Esophagus squamous epithelium (tissue), 5 donors: ENCODE data around the gene CAV3. TPM values are rescaled to one million over a fixed set of nuclear protein-coding genes. Genes with fewer than 3 reads are reported as not detected.

Source experiments
- DNase-seq: peaks from one replicate; lab custom pipeline; 2025; lab: John Stamatoyannopoulos, UW
- H3K27ac ChIP-seq, 4 donors: fragments of 200-600 bp; sonication (generic); one replicate each; pipeline ENCODE4 v1.5.1; 2016 to 2019; ENCODE audit warnings: mild to moderate bottlenecking in 1 of 4
- H3K27me3 ChIP-seq, 4 donors: fragments of 200-600 bp; sonication (generic); 1 replicate in 3 of 4; 2 replicates in 1 of 4; pipeline versions ENCODE4 v1.5.1 to v1.6.0; 2017 to 2021; ENCODE audit warnings: antibody characterized with exemption in 1 of 4
- H3K36me3 ChIP-seq, 3 donors: fragments of 200-600 bp; sonication (generic); one replicate each; pipeline ENCODE4 v1.5.1; 2016 to 2019
- H3K4me1 ChIP-seq, 3 donors: fragments of 200-600 bp; sonication (generic); one replicate each; pipeline ENCODE4 v1.5.1; 2017 to 2019
- H3K4me3 ChIP-seq, 4 donors: fragments of 200-600 bp; sonication (generic); 1 replicate in 3 of 4; 2 replicates in 1 of 4; pipeline ENCODE4 v1.5.1; 2016 to 2019; ENCODE audit warnings: mild to moderate bottlenecking in 2 of 4, moderate library complexity in 1 of 4
- H3K9me3 ChIP-seq, 3 donors: fragments of 200-600 bp; sonication (generic); one replicate each; pipeline ENCODE4 v1.5.1; 2016 to 2019
- POLR2A ChIP-seq, 4 donors: fragments of 450-650 bp; IDR thresholded peaks; one replicate each; pipeline ENCODE4 v1.6.1; 2017; ENCODE audit warnings: antibody characterized with exemption in 4 of 4, mild to moderate bottlenecking in 4 of 4, moderate library complexity in 3 of 4
- WGBS, 2 donors: methylation state at CpG; one replicate each; pipeline ENCODE4 v1.1.5; 2018; 5-methylcytosine and 5-hydroxymethylcytosine counted together
- intact Hi-C: fragments of 100-400 bp; cut with DNase I; formaldehyde crosslinking; loops from one replicate; pipeline ENCODE4 v1.15.0; 2022
- total RNA-seq, 4 donors: library from RNA; depleted of rRNA; stranded (reverse); fragments of >200 nt; gene quantifications; one replicate each; pipeline ENCODE4 v1.1.0, GENCODE V29; 2016
- TF ChIP-seq, protein P1 (sequence below), 6 experiments: fragments of 450-650 bp in 4 of 6; fragments of 200-600 bp in 2 of 6; sonication (generic) in 2 of 6; IDR thresholded peaks; one replicate each; pipeline ENCODE4 v1.5.1; 2016 to 2019; ENCODE audit warnings: antibody characterized with exemption in 6 of 6, mild to moderate bottlenecking in 4 of 6, moderate library complexity in 4 of 6
- donor health status: DM: yes; HTN: yes; CAD: no.

The CAV3 gene
- total RNA-seq, 4 donors from 2014 or later: not detected

DNA sequence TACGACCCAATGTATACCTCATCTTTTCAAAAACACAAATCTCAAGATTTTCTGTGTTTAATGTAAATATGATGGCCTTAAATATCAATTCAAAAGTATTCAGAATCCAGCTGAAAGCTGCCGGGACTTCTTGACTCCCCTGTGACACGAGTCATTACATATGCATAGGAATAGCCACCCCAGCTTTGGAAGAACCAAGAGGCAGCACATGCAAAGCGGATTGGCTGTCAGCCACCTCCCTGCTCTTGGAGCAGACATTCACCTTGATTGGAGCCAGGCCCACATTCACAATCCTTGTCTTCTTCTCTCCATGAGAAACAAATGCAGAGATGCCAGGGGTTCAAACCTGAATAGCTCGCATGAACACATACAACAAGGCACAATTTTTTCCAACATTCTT lies 10.8 kb upstream of the CAV3 start:
- intact Hi-C loops: no loop called here
- WGBS, 2 donors: 58 to 65% methylated on average over 5 of the region's 5 CpGs
- Histone ChIP-seq H3K27ac (no peak overlapping the region), H3K9me3 (no peaks in the 10 kb centered on the region), H3K27me3 (peaks cover 0 to 6% (median 0%) of the 10 kb centered on the region in 4 donors), H3K4me1 (no peaks in the 10 kb centered on the region), H3K36me3 (no peaks in the 10 kb centered on the region), H3K4me3 (no peak overlapping the region)
- no peak for TF ChIP-seq POLR2A (IDR thresholded peaks at IDR 0.05)
- TF ChIP-seq, protein P1, sequence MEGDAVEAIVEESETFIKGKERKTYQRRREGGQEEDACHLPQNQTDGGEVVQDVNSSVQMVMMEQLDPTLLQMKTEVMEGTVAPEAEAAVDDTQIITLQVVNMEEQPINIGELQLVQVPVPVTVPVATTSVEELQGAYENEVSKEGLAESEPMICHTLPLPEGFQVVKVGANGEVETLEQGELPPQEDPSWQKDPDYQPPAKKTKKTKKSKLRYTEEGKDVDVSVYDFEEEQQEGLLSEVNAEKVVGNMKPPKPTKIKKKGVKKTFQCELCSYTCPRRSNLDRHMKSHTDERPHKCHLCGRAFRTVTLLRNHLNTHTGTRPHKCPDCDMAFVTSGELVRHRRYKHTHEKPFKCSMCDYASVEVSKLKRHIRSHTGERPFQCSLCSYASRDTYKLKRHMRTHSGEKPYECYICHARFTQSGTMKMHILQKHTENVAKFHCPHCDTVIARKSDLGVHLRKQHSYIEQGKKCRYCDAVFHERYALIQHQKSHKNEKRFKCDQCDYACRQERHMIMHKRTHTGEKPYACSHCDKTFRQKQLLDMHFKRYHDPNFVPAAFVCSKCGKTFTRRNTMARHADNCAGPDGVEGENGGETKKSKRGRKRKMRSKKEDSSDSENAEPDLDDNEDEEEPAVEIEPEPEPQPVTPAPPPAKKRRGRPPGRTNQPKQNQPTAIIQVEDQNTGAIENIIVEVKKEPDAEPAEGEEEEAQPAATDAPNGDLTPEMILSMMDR (IDR thresholded peaks at IDR 0.05): no peak
- DNase-seq: no peak

DNA sequence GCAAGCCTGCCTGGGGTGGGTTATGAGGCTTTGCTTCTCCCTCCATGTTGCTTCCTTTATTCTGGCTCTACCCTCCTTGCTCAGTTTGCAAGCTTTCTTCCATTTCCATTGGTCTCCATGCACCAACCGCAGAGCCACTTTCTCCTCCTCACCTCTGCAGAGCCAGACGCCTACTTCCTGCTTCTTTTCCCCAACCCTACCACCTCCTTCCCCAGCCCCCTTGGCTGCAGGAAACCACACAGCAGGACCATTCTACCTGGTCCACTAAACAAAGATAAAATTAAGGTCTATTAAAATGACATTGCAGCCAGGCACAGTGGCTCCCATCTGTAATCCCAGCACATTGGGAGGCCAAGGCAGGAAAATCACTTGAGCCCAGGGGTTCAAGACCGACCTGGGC lies 10.0 kb upstream of the CAV3 start:
- no peak for DNase-seq
- Histone ChIP-seq H3K27me3 (peaks cover 0 to 6% (median 0%) of the 10 kb centered on the region in 4 donors), H3K4me1 (no peaks in the 10 kb centered on the region), H3K36me3 (no peaks in the 10 kb centered on the region), H3K9me3 (no peaks in the 10 kb centered on the region), H3K4me3 (no peak overlapping the region), H3K27ac (no peak overlapping the region)
- intact Hi-C loops: no loop called here
- no peak for TF ChIP-seq POLR2A (IDR thresholded peaks at IDR 0.05)
- 63 to 76% methylated on average over 2 to 3 of the region's 3 CpGs for WGBS, 2 donors

DNA sequence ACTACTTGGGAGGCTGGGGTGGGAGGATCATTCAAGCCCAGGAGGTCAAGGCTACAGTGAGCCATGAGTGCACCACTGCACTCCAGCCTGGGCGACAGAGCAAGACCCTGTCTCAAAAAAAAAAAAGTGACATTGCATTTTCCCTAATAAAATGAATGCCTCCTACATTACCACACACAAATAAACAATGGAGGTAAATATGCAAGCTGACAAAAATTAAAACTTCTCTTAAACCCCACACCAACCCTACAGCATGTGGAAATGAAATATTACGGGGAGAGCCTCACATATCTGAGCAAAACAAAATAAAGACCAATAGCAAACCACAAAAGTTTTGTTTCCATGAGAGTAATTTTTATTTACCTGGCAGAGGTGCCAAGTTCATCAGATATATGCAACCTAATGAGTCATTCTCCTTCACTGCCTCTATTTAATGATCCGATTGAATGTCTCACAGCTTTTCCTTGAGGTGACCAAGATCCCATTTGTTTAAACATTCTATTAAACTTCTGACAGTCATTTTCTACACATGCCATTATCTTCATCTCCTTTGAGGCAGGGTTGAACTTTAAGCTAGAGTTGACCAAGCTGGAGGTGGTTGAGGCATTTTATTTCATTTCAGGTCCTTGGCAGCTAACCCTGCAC lies 9.4 kb upstream of the CAV3 start:
- Histone ChIP-seq H3K36me3 (no peaks in the 10 kb centered on the region), H3K27ac (no peak overlapping the region), H3K4me1 (no peaks in the 10 kb centered on the region), H3K4me3 (no peak overlapping the region), H3K9me3 (no peaks in the 10 kb centered on the region), H3K27me3 (peaks cover 0 to 6% (median 0%) of the 10 kb centered on the region in 4 donors)
- intact Hi-C loops: no loop called here
- TF ChIP-seq, protein P1 (IDR thresholded peaks at IDR 0.05): no peak
- no peak for TF ChIP-seq POLR2A (IDR thresholded peaks at IDR 0.05)
- no peak for DNase-seq
- 68 to 73% methylated on average over 3 of the region's 3 CpGs for WGBS, 2 donors

GRCh38 chr3:8727605-8728512 lies 5.7 kb upstream of the CAV3 start:
- peaks cover 0 to 6% (median 0%) of the 10 kb centered on the region in 4 donors for H3K27me3 ChIP-seq
- no peaks in the 10 kb centered on the region for H3K4me1 ChIP-seq
- DNase-seq: no peak
- H3K36me3 ChIP-seq: no peaks in the 10 kb centered on the region
- H3K9me3 ChIP-seq: no peaks in the 10 kb centered on the region
- 70 to 76% methylated on average over 7 to 8 of the region's 9 CpGs for WGBS, 2 donors
- TF ChIP-seq, protein P1 (IDR thresholded peaks at IDR 0.05): no peak
- TF ChIP-seq POLR2A (IDR thresholded peaks at IDR 0.05): no peak
- H3K27ac ChIP-seq: no peak overlapping the region
- H3K4me3 ChIP-seq: no peak overlapping the region
- intact Hi-C loops: no loop called here

DNA sequence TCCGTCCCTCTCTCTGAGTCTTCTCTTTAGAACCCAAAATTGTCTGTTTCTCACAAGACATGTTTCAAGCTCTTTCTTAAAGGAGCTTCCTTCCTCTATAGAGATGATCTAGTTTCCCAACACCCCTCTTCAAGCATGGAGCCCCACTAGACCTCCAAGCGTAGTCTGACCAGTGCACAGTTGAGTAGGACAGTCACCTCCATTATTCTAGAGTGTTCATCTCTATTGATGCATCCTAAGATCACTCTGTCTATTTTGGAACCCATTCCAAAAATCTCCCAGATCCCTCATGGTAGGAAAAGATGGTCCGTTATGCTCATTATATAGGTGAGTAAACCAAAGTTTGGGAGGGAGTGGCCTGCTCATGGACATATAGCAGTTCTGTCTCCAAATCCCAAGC lies 4.1 kb upstream of the CAV3 start:
- Histone ChIP-seq H3K27me3 (peaks cover 0 to 6% (median 0%) of the 10 kb centered on the region in 4 donors), H3K9me3 (no peaks in the 10 kb centered on the region), H3K36me3 (no peaks in the 10 kb centered on the region), H3K4me1 (peaks cover 0 to 5% (median 0%) of the 10 kb centered on the region in 3 donors), H3K4me3 (no peak overlapping the region), H3K27ac (no peak overlapping the region)
- intact Hi-C loops: no loop called here
- no peak for TF ChIP-seq POLR2A (IDR thresholded peaks at IDR 0.05)
- WGBS, 2 donors: 85 to 90% methylated on average over 3 of the region's 3 CpGs
- DNase-seq: no peak

GRCh38 chr3:8730656-8731055 lies 2.9 kb upstream of the CAV3 start:
- Histone ChIP-seq H3K36me3 (no peaks in the 10 kb centered on the region), H3K27ac (no peak overlapping the region), H3K4me1 (peaks cover 0 to 5% (median 0%) of the 10 kb centered on the region in 3 donors), H3K4me3 (no peak overlapping the region), H3K9me3 (no peaks in the 10 kb centered on the region), H3K27me3 (no peaks in the 10 kb centered on the region)
- WGBS, 2 donors: 66 to 71% methylated on average over 3 of the region's 3 CpGs
- no peak for TF ChIP-seq POLR2A (IDR thresholded peaks at IDR 0.05)
- TF ChIP-seq, protein P1 (IDR thresholded peaks at IDR 0.05): no peak
- intact Hi-C loops: no loop called here
- DNase-seq: no peak
